RWPE2 (cell line): Measurements from ENCODE around the gene KCNMA1.

Experiments
- ATAC-seq: fragments of 200-7000 bp; cut with Tn5 transposase; 3 replicates; pipeline ENCODE4 v1.9.1; 2021; ENCODE audit warnings: low read depth
- DNase-seq: peaks from one replicate; pipeline ENCODE4 v3.0.0-alpha.2; 2020; ENCODE audit warnings: low spot score
- H3K27ac ChIP-seq: fragments of 450-650 bp; 2 replicates; pipeline ENCODE4 v1.5.1; 2017; ENCODE audit warnings: mild to moderate bottlenecking; ENCODE audit not compliant: poor library complexity, severe bottlenecking
- H3K27me3 ChIP-seq: fragments of 250-450 bp; sonication (Bioruptor Pico); 2 replicates; pipeline ENCODE4 v1.5.1; 2021; ENCODE audit warnings: mild to moderate bottlenecking, moderate library complexity; ENCODE audit not compliant: insufficient read depth, poor library complexity, severe bottlenecking
- H3K36me3 ChIP-seq: fragments of 250-450 bp; sonication (Bioruptor Pico); 2 replicates; pipeline ENCODE4 v1.5.1; 2020; ENCODE audit warnings: low read depth, mild to moderate bottlenecking, moderate library complexity
- H3K4me1 ChIP-seq: fragments of 250-450 bp; sonication (Bioruptor Pico); 2 replicates; pipeline ENCODE4 v1.5.1; 2021; ENCODE audit warnings: mild to moderate bottlenecking, moderate library complexity; ENCODE audit not compliant: insufficient read depth, poor library complexity, severe bottlenecking
- H3K4me3 ChIP-seq: fragments of 250-450 bp; sonication (Bioruptor Pico); 2 replicates; pipeline ENCODE4 v1.5.1; 2021; ENCODE audit warnings: mild to moderate bottlenecking, moderate library complexity; ENCODE audit not compliant: severe bottlenecking
- H3K9me3 ChIP-seq: fragments of 250-450 bp; sonication (Bioruptor Pico); 2 replicates; pipeline ENCODE4 v1.5.1; 2021; ENCODE audit warnings: mild to moderate bottlenecking, moderate library complexity; ENCODE audit not compliant: severe bottlenecking
- TF ChIP-seq, protein P1 (sequence below): fragments of 450-650 bp; IDR thresholded peaks from one replicate; pipeline ENCODE4 v1.5.1; 2017; ENCODE audit warnings: mild to moderate bottlenecking, moderate library complexity; ENCODE audit not compliant: poor library complexity, severe bottlenecking

Gene KCNMA1

DNA sequence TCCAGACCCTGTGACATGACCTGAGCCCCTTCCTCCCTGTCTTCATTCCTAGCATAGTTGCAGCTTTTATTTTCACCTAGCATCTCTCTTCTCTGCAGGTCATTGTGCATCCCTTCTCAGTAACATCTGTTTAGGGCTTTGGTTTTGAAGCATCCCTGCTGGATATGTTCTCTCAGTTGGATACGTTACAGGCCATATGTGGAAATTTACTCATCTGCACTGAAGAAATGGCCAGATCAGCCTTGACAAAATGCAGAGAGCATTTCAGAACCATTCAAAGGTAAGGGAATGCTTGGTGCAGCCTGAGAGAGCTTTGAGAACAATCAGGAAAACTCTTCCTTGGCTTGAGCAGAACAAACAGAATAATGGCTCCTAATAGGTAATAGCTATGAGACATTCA lies 647.0 kb downstream of the KCNMA1 start:
- no peak for ATAC-seq

DNA sequence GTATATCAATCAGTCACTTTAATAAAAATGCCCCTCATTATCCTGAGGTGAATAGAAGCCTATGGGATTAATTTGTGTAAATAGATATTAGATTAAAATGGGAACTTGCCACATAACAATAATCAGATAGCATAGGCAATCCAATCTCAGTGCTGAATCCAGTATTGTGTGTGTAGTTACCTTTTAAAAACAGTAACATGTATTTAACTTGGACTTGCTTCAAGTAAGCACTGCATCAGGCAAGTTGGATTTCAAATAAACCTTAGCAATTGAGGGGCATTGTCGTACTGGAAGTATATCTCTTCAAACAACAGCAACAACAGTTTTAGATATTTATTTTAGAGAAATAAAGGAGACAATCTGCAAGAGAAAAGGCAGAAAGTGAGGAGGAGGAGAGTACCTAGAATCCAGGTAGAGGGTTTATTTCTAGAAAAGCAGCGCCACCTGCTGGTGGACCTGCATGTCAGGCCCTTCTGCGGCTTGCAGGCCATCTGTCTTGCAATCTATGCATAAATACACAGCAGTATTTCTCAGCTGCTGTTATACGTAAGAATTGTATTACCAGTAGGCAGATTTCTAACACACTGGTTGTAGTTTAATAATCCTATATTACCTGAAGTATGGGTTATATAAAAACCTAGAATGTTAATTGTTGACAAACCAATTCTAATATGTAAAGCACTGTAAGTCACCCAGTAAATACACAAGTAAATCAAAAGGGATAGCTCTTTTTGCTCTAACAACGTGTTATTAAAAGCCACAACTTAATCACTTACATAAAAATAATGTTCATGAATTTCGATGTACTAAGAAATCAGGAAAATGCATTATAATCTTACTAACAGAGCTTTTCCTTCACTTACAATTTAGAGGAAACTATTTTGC lies 652.8 kb downstream of the KCNMA1 start:
- TF ChIP-seq, protein P1, sequence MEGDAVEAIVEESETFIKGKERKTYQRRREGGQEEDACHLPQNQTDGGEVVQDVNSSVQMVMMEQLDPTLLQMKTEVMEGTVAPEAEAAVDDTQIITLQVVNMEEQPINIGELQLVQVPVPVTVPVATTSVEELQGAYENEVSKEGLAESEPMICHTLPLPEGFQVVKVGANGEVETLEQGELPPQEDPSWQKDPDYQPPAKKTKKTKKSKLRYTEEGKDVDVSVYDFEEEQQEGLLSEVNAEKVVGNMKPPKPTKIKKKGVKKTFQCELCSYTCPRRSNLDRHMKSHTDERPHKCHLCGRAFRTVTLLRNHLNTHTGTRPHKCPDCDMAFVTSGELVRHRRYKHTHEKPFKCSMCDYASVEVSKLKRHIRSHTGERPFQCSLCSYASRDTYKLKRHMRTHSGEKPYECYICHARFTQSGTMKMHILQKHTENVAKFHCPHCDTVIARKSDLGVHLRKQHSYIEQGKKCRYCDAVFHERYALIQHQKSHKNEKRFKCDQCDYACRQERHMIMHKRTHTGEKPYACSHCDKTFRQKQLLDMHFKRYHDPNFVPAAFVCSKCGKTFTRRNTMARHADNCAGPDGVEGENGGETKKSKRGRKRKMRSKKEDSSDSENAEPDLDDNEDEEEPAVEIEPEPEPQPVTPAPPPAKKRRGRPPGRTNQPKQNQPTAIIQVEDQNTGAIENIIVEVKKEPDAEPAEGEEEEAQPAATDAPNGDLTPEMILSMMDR = peak; percentile 94
- peak; percentile 81 for ATAC-seq
- DNase-seq = no peak
- no peaks in the 10 kb centered on the region for H3K9me3 ChIP-seq
- no peaks in the 10 kb centered on the region for H3K4me1 ChIP-seq
- no peaks in the 10 kb centered on the region for H3K27me3 ChIP-seq
- H3K27ac ChIP-seq = no peak overlapping the region
- H3K4me3 ChIP-seq = no peak overlapping the region
- no peaks in the 10 kb centered on the region for H3K36me3 ChIP-seq

More for the DNA sequence above, 647.0 kb downstream of the KCNMA1 start:
- Histone ChIP-seq H3K4me3 (no peak overlapping the region), H3K36me3 (no peaks in the 10 kb centered on the region), H3K27ac (no peak overlapping the region), H3K9me3 (no peaks in the 10 kb centered on the region), H3K4me1 (no peaks in the 10 kb centered on the region), H3K27me3 (no peaks in the 10 kb centered on the region)
- TF ChIP-seq, protein P1 = no peak
- DNase-seq = no peak

DNA sequence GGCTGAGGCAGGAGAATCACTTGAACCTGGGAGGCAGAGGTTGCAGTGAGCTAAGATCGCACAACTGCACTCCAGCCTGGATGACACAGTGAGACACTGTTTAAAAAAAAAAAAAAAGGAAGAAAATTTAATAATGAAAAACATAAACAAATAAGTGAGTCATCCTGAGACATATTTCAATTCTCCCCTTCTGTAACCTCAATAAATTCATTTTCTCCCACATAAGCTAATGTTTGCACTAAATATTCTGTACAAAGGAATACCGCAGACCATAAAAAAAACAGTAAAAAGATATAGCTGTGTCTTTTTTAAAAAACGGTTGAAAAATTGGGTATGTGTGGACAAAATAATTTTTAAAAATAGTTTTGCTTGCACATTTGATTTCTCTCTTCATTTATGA lies 654.0 kb downstream of the KCNMA1 start:
- Histone ChIP-seq H3K9me3 (no peaks in the 10 kb centered on the region), H3K27ac (no peak overlapping the region), H3K27me3 (no peaks in the 10 kb centered on the region), H3K36me3 (no peaks in the 10 kb centered on the region), H3K4me1 (no peaks in the 10 kb centered on the region), H3K4me3 (no peak overlapping the region)
- TF ChIP-seq, protein P1 = no peak
- no peak for ATAC-seq
- DNase-seq = no peak

DNA sequence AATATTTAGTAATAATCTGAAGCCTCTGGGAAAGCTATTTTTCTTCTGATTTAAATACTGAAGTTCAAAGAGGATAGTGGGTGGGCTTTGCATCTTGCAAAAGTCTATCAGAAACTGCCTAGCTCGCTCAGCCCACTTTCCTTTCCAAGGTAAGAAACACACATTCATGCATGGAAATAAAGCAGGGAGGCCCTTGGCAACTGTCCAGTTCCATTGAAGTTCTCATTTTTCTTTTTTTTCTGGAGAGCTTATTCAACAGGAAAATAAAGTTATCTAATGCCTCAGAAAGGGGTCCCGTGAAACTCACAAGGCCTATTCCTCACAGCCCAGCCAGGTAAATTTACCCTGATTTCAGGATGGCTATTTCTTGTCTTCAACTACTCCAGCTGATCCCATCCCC lies 654.9 kb downstream of the KCNMA1 start:
- no peaks in the 10 kb centered on the region for H3K27me3 ChIP-seq
- TF ChIP-seq, protein P1 = no peak
- no peak for ATAC-seq
- no peaks in the 10 kb centered on the region for H3K4me1 ChIP-seq
- DNase-seq = no peak
- no peak overlapping the region for H3K27ac ChIP-seq
- H3K4me3 ChIP-seq = no peak overlapping the region
- H3K36me3 ChIP-seq = no peaks in the 10 kb centered on the region
- no peaks in the 10 kb centered on the region for H3K9me3 ChIP-seq

DNA sequence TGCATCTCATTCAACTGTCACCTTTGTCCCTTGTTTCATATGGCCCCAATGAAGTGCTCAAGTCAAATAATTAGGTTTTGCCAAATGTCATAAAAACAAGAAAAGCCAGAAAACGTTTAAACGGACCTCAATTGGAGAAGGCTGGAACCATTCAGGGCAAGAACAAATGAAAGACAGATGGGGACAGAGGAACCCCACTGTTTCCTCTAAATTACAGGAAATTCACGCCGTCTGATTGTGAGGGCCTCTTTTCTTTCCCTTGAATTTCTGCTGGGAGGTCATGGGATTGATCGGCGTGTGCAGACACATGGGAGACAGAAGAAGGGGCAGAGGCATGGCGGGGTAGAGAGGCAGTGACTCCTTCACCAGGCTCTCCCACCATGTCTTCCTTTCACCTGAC lies 656.4 kb downstream of the KCNMA1 start:
- ATAC-seq = no peak
- no peaks in the 10 kb centered on the region for H3K27me3 ChIP-seq

More for the DNA sequence above, 656.4 kb downstream of the KCNMA1 start:
- Histone ChIP-seq H3K36me3 (no peaks in the 10 kb centered on the region), H3K27ac (no peak overlapping the region), H3K4me3 (no peak overlapping the region), H3K4me1 (no peaks in the 10 kb centered on the region), H3K9me3 (no peaks in the 10 kb centered on the region)
- no peak for DNase-seq
- TF ChIP-seq, protein P1 = no peak
